HUES48 (cell line): ENCODE results near the gene XXYLT1.

ENCODE experiments used
- H3K27ac ChIP-seq: one replicate; pipeline ENCODE4 v1.7.0; 2013; ENCODE audit warnings: low read depth, low read length, inconsistent platforms
- H3K27me3 ChIP-seq: 2 replicates; pipeline ENCODE4 v1.6.1; 2013; ENCODE audit warnings: mild to moderate bottlenecking, low read length; ENCODE audit not compliant: control insufficient read depth, insufficient read depth
- H3K36me3 ChIP-seq: 2 replicates; pipeline ENCODE4 v1.6.1; 2013; ENCODE audit warnings: low read length; ENCODE audit not compliant: control insufficient read depth, insufficient read depth
- H3K4me1 ChIP-seq: 2 replicates; pipeline ENCODE4 v1.6.1; 2013; ENCODE audit warnings: mild to moderate bottlenecking, low read length; ENCODE audit not compliant: control insufficient read depth, insufficient read depth
- H3K4me3 ChIP-seq: 2 replicates; pipeline ENCODE4 v1.5.1; 2013; ENCODE audit warnings: mild to moderate bottlenecking, low read depth, low read length
- H3K9ac ChIP-seq: 2 replicates; pipeline ENCODE4 v1.6.1; 2013; ENCODE audit warnings: mild to moderate bottlenecking, low read depth, low read length, moderate library complexity
- H3K9me3 ChIP-seq: 2 replicates; pipeline ENCODE4 v1.6.1; 2013; ENCODE audit warnings: low read length; ENCODE audit not compliant: control insufficient read depth, insufficient read depth

The XXYLT1 gene

GRCh38 chr3:195140816-195141793 lies 129.9 kb downstream of the XXYLT1 start:
- Histone ChIP-seq H3K36me3 (0 out of 2 replicates have a peak, but pooled peaks cover 3% of the 10 kb centered on the region), H3K9ac (no peak overlapping the region), H3K4me3 (no peak overlapping the region), H3K4me1 (no peaks in the 10 kb centered on the region), H3K27me3 (no peaks in the 10 kb centered on the region), H3K27ac (no peak overlapping the region), H3K9me3 (no peaks in the 10 kb centered on the region)

DNA sequence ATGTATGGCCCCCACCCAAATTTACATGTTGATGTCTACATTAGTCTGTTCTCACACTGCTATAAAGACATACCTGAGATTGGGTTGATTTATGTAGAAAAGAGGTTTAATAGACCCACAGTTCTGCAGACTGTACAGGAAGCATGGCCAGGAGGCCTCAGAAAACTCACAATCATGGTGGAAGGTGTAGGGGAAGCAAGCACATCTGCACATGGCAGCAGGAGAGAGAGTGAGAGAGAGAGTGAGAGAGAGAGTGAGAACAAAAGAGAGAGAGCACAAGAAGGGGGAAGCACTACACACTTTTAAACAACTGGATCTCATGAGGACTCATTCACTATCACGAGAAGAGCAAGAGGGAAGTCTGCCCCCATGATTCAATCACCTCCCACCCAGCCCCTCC lies 130.5 kb downstream of the XXYLT1 start:
- H3K4me1 ChIP-seq: no peaks in the 10 kb centered on the region
- no peaks in the 10 kb centered on the region for H3K9me3 ChIP-seq
- H3K36me3 ChIP-seq: 0 out of 2 replicates have a peak, but pooled peaks cover 3% of the 10 kb centered on the region
- H3K27me3 ChIP-seq: no peaks in the 10 kb centered on the region
- no peak overlapping the region for H3K27ac ChIP-seq
- no peak overlapping the region for H3K4me3 ChIP-seq
- H3K9ac ChIP-seq: no peak overlapping the region

DNA sequence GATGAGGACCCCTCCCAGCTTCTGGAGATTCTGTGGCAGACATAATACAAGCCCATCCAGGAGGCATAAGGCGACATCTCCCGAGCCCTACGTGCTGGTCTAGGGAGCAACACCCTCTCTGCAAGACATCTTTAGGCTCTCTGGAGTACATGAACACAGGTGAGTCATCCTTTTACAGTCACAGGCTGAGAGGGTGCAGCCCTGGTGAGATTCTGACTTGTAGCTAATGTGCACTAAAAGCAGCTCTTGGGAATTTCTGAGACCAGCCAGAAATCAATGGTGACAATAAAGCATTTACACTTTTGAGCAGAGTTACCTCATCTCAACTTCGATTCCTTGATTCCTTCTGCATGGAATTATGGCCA lies 131.1 kb downstream of the XXYLT1 start:
- H3K36me3 ChIP-seq: 0 out of 2 replicates have a peak, but pooled peaks cover 3% of the 10 kb centered on the region
- H3K9me3 ChIP-seq: no peaks in the 10 kb centered on the region
- no peak overlapping the region for H3K27ac ChIP-seq
- no peaks in the 10 kb centered on the region for H3K4me1 ChIP-seq
- H3K27me3 ChIP-seq: no peaks in the 10 kb centered on the region
- no peak overlapping the region for H3K4me3 ChIP-seq
- no peak overlapping the region for H3K9ac ChIP-seq

DNA sequence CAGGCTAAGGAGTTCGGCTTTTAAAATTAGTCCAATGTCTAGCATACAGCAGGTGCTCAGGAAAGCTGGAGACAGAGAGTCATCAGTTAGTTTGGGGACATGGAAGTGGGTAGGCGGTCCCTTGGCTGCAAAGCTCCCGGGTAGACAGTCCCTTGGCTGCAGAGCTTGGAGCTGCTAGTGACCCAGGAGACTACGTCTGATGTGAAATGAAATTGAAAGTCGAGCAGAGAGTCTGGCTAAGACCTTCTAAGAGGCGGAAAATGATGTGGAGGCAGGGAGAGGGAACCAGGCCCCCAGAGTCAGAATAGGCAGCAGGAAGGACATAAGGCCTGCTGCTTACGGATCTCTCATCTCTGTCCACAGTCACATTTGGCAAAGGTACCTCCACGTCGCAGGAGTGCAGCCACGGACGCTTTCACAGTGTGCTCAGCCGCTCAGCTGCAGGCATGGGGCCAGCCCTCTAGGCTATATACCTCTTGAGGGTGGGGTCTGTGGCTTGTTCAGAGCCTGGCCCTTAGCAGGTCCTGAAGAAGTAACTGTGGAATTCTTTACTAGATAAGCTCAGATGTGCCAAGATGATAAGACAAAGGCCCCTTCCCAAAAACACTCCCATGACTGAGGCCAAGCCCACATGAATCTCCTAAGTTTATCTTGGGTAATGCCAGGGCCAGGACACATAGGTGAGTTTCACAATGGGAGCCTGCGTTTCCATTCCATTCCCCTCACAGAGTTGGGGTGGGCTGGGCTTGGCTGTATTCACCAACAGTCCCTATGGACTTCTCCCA lies 131.7 kb downstream of the XXYLT1 start:
- Histone ChIP-seq H3K4me1 (no peaks in the 10 kb centered on the region), H3K27ac (no peak overlapping the region), H3K27me3 (no peaks in the 10 kb centered on the region), H3K9me3 (no peaks in the 10 kb centered on the region), H3K9ac (no peak overlapping the region), H3K4me3 (no peak overlapping the region), H3K36me3 (0 out of 2 replicates have a peak, but pooled peaks cover 3% of the 10 kb centered on the region)

- Histone ChIP-seq H3K9ac (no peak overlapping the region), H3K4me3 (no peak overlapping the region), H3K27ac (no peak overlapping the region), H3K9me3 (no peaks in the 10 kb centered on the region), H3K4me1 (no peaks in the 10 kb centered on the region), H3K27me3 (no peaks in the 10 kb centered on the region), H3K36me3 (0 out of 2 replicates have a peak, but pooled peaks cover 3% of the 10 kb centered on the region)
Measured at GRCh38 chr3:195137638-195138588, 133.0 kb downstream of the XXYLT1 start.

GRCh38 chr3:195135917-195136316 lies 135.0 kb downstream of the XXYLT1 start:
- Histone ChIP-seq H3K27me3 (no peaks in the 10 kb centered on the region), H3K9me3 (no peaks in the 10 kb centered on the region), H3K9ac (no peak overlapping the region), H3K36me3 (no peaks in the 10 kb centered on the region), H3K4me1 (0 out of 2 replicates have a peak, but pooled peaks cover 2% of the 10 kb centered on the region), H3K27ac (no peak overlapping the region), H3K4me3 (no peak overlapping the region)

DNA sequence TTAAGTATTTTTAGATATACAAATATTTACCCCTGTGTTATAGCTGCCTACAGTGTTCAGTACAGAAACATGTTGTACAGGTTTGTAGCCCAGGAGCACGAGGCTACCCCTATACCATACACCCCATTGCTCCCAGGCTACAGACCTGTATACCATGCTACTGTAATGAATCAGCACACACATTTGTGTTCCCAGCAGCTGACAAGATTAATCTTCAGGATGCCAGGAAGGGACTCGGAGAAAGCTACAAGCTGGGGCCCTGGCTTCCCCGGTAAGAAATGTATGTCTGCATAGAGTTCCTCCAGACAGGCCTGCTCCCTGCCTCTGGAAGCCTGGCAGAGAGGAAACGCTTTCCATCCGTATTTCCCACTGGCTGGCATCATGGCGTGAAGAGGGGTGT lies 136.5 kb downstream of the XXYLT1 start:
- Histone ChIP-seq H3K9ac (no peak overlapping the region), H3K36me3 (no peaks in the 10 kb centered on the region), H3K27me3 (no peaks in the 10 kb centered on the region), H3K9me3 (no peaks in the 10 kb centered on the region), H3K4me3 (no peak overlapping the region), H3K4me1 (0 out of 2 replicates have a peak, but pooled peaks cover 4% of the 10 kb centered on the region), H3K27ac (no peak overlapping the region)

DNA sequence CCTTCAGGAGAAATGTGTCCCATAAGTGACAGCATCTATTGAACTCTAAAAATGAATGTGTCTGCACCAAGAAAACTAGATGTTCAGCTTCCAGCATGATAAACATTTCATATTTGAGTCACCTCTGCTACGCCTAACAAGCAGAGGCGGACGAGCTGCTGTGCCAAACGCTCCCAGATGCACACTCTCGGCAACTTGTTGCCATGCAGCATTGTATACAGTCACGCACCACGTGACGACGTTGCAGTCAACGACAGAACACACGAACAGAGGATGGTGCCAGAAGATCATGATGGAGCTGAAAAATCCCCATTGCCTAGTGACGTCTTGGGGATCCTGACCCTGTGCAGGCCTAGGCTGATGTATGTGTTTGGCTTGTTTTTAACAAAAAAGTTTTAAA lies 137.5 kb downstream of the XXYLT1 start:
- H3K36me3 ChIP-seq: no peaks in the 10 kb centered on the region
- no peaks in the 10 kb centered on the region for H3K9me3 ChIP-seq
- no peak overlapping the region for H3K4me3 ChIP-seq
- no peak overlapping the region for H3K9ac ChIP-seq
- H3K27ac ChIP-seq: no peak overlapping the region
- H3K27me3 ChIP-seq: no peaks in the 10 kb centered on the region
- 0 out of 2 replicates have a peak, but pooled peaks cover 4% of the 10 kb centered on the region for H3K4me1 ChIP-seq

- Histone ChIP-seq H3K9me3 (no peaks in the 10 kb centered on the region), H3K4me1 (0 out of 2 replicates have a peak, but pooled peaks cover 4% of the 10 kb centered on the region), H3K4me3 (no peak overlapping the region), H3K36me3 (no peaks in the 10 kb centered on the region), H3K27me3 (no peaks in the 10 kb centered on the region), H3K27ac (no peak overlapping the region), H3K9ac (no peak overlapping the region)
Measured at GRCh38 chr3:195133013-195133412, 137.9 kb downstream of the XXYLT1 start.

- H3K9ac ChIP-seq: no peak overlapping the region
- H3K27ac ChIP-seq: no peak overlapping the region
Measured at GRCh38 chr3:195131176-195131575, 139.8 kb downstream of the XXYLT1 start.

More at GRCh38 chr3:195131176-195131575, 139.8 kb downstream of the XXYLT1 start:
- no peaks in the 10 kb centered on the region for H3K9me3 ChIP-seq
- H3K27me3 ChIP-seq: no peaks in the 10 kb centered on the region
- H3K4me3 ChIP-seq: no peak overlapping the region
- H3K4me1 ChIP-seq: 0 out of 2 replicates have a peak, but pooled peaks cover 4% of the 10 kb centered on the region
- no peaks in the 10 kb centered on the region for H3K36me3 ChIP-seq
